Measurements from ENCODE around the gene NARF. TPM values are rescaled to one million over a fixed set of nuclear protein-coding genes. Genes with fewer than 3 reads are reported as not detected.

NARF gene
- total and polyA plus RNA-seq, 2 donors (not counting 3 experiments of a cell fraction or from before 2014, with no cell fraction given), result 83.4 to 158 TPM

- Histone ChIP-seq H4K20me1 (replicated peaks; ENCODE audit: control insufficient read depth, extremely low read depth, insufficient read depth, low read length) (no peaks in the 10 kb centered on the region), H3K4me1 (ENCODE audit: control insufficient read depth, extremely low read depth, insufficient read depth, low read length) (peaks cover 5% of the 10 kb centered on the region), H3K9ac (replicated peaks; ENCODE audit: extremely low read depth, insufficient read depth, low read length) (no peak overlapping the region), H3K9me3 (replicated peaks; ENCODE audit: control insufficient read depth, insufficient read depth, low read length) (no peaks in the 10 kb centered on the region), H3K4me3 (replicated peaks in 1 of 3; ENCODE audit: insufficient read depth in 1 of 3, low read depth in 1 of 3, low read length in 3 of 3) (no peak overlapping the region), H3K36me3 (ENCODE audit: control insufficient read depth in 2 of 2, extremely low read depth in 1 of 2, insufficient read depth in 2 of 2, low read length in 2 of 2) (peaks cover 8 to 32% of the 10 kb centered on the region in 2 experiments), H3K4me2 (ENCODE audit: insufficient read depth, low read length) (no peak overlapping the region), H3K27ac (ENCODE audit: insufficient read depth, low read depth, low read length) (no peak overlapping the region), H2AFZ (ENCODE audit: low read depth, low read length) (no peak overlapping the region), H3K9me1 (replicated peaks; ENCODE audit: control insufficient read depth, extremely low read depth, insufficient read depth, low read length) (no peaks in the 10 kb centered on the region), H3K79me2 (ENCODE audit: control insufficient read depth, insufficient read depth, low read length) (no peaks in the 10 kb centered on the region), H3K27me3 (ENCODE audit: control insufficient read depth in 2 of 2, insufficient read depth in 2 of 2, low read length in 2 of 2) (no peaks in the 10 kb centered on the region)
- intact Hi-C loops (cut with micrococcal nuclease), result no loop called here
- no peak for DNase-seq (ENCODE audit: low read depth, low spot score)
- FAIRE-seq, result peak; percentile 75
- no peak for TF ChIP-seq FOS (IDR thresholded peaks at IDR 0.05; ENCODE audit: borderline replicate concordance, insufficient read depth, low read length)
- no peak for TF ChIP-seq EZH2 (IDR thresholded peaks at IDR 0.05; ENCODE audit: borderline replicate concordance, low read depth, low read length, severe bottlenecking)
- TF ChIP-seq MYC (IDR thresholded peaks at IDR 0.05; ENCODE audit: low read depth, low read length), result no peak
- TF ChIP-seq MAX (IDR thresholded peaks at IDR 0.05; ENCODE audit: insufficient read depth, insufficient read length), result no peak
- no peak for TF ChIP-seq GATA2 (IDR thresholded peaks at IDR 0.05; ENCODE audit: insufficient read depth, insufficient read length, low read depth, low read length)
- TF ChIP-seq CTCF (IDR thresholded peaks at IDR 0.05; ENCODE audit: extremely low read depth in 1 of 2, insufficient read depth in 1 of 2, low read depth in 1 of 2, low read length in 2 of 2), result no peak
- TF ChIP-seq JUN (IDR thresholded peaks at IDR 0.05; ENCODE audit: borderline replicate concordance, insufficient read depth, insufficient read length, low read depth), result no peak
- TF ChIP-seq POLR2A (IDR thresholded peaks at IDR 0.05; ENCODE audit: low read depth, low read length), result no peak
- TF ChIP-seq POLR2AphosphoS5 (IDR thresholded peaks at IDR 0.05; ENCODE audit: insufficient read depth, low read depth, low read length), result no peak
- dilution Hi-C loops (cut with MboI; ENCODE audit: extremely low pct_ligation_motif_present, low sequenced_read_pairs), result no loop called here
- CTCF ChIA-PET, result no interaction called here
- no TSS peak for BruUV-seq (replicated peaks)
- POLR2A ChIA-PET, result no interaction called here
Observed at GRCh38 chr17:82475458-82475857, 16.9 kb downstream of the NARF start.

Measured in endothelial cell of umbilical vein (primary cell).